Kidney (tissue), 14 donors: ENCODE results near the gene E2F4. TPM values are rescaled to one million over a fixed set of nuclear protein-coding genes. Genes with fewer than 3 reads are reported as not detected.
A peak's percentile ranks its signal among the peaks of the same experiment; 100 is the strongest.

ENCODE experiments used
- DNase-seq, 5 donors: peaks; one replicate each; pipeline ENCODE4 v3.0.0-alpha.2; 2013 to 2020
- FAIRE-seq: peaks from 2 replicates; lab custom pipeline; 2012; peaks lifted over from hg19 to GRCh38; lab: Jason Lieb, UNC
- H3K27ac ChIP-seq, 2 donors: one replicate each; pipeline ENCODE4 v1.7.0; 2013; ENCODE audit warnings: low read depth in 2 of 2, low read length in 2 of 2, inconsistent platforms in 1 of 2
- H3K27me3 ChIP-seq: one replicate; pipeline ENCODE4 v1.7.1; 2013; ENCODE audit warnings: low read length, inconsistent platforms; ENCODE audit not compliant: control insufficient read depth, insufficient read depth
- H3K36me3 ChIP-seq, 3 donors: one replicate each; pipeline versions ENCODE4 v1.7.0 to v1.7.1; 2013; ENCODE audit warnings: low read length in 3 of 3, control low read depth in 1 of 3, inconsistent platforms in 1 of 3; ENCODE audit not compliant: insufficient read depth in 3 of 3, control insufficient read depth in 2 of 3
- H3K4me1 ChIP-seq, 3 donors: one replicate each; pipeline versions ENCODE4 v1.7.0 to v1.7.1; 2013; ENCODE audit warnings: low read length in 3 of 3, inconsistent platforms in 1 of 3, low read depth in 1 of 3; ENCODE audit not compliant: control insufficient read depth in 2 of 3, insufficient read depth in 2 of 3
- H3K4me3 ChIP-seq, 3 donors: one replicate each; pipeline versions ENCODE4 v1.7.0 to v1.8.1; 2013; ENCODE audit warnings: low read length in 3 of 3, control low read depth in 1 of 3, inconsistent platforms in 1 of 3
- H3K9ac ChIP-seq, 3 donors: one replicate each; pipeline versions ENCODE4 v1.7.0 to v1.7.1; 2013; ENCODE audit warnings: low read length in 3 of 3, control low read depth in 1 of 3, inconsistent platforms in 1 of 3
- H3K9me3 ChIP-seq, 3 donors: one replicate each; pipeline versions ENCODE4 v1.7.0 to v1.7.1; 2013; ENCODE audit warnings: low read length in 3 of 3, control low read depth in 1 of 3, inconsistent platforms in 1 of 3; ENCODE audit not compliant: control insufficient read depth in 2 of 3, insufficient read depth in 1 of 3
- intact Hi-C: fragments of 100-400 bp; cut with DNase I; formaldehyde crosslinking; loops from one replicate; pipeline ENCODE4 v1.11.1; 2022
- polyA plus RNA-seq: library from polyadenylated mRNA; stranded (reverse); fragments of 350-450 nt; fragmentation: Illumina TruSeq; extraction: RNeasy Lipid Tissue Mini Kit (QIAGEN cat#74804); gene quantifications from one replicate; pipeline ENCODE4 v1.2.3, GENCODE V29; 2014; ENCODE audit warnings: low read depth, low replicate concordance; ENCODE audit not compliant: insufficient read depth
- total RNA-seq: library from RNA; stranded (reverse); fragmentation: NEBNext Ultra II Directional; extraction: Animal tissue kit (Norgen Biotek cat#: 25700); gene quantifications from one replicate; pipeline ENCODE4 v1.2.1, GENCODE V29; 2021
- TF ChIP-seq, protein P1 (sequence below): IDR thresholded peaks from 3 replicates; pipeline ENCODE4 v1.5.1; 2012; ENCODE audit warnings: mild to moderate bottlenecking, moderate library complexity, borderline replicate concordance; ENCODE audit not compliant: insufficient read depth; ENCODE audit errors: extremely low read depth
- donor health status: control.
- donor health status: control.
- donor health status: control.
- donor health status: control.
- donor health status: control.
- donor health status: DM: yes; HTN: yes; CAD: no.
- donor health status: Normal renal cell carcinoma (clear cell type).

Gene E2F4
- total and polyA plus RNA-seq, 2 donors from 2014 or later = 39.1 to 54.4 TPM

DNA sequence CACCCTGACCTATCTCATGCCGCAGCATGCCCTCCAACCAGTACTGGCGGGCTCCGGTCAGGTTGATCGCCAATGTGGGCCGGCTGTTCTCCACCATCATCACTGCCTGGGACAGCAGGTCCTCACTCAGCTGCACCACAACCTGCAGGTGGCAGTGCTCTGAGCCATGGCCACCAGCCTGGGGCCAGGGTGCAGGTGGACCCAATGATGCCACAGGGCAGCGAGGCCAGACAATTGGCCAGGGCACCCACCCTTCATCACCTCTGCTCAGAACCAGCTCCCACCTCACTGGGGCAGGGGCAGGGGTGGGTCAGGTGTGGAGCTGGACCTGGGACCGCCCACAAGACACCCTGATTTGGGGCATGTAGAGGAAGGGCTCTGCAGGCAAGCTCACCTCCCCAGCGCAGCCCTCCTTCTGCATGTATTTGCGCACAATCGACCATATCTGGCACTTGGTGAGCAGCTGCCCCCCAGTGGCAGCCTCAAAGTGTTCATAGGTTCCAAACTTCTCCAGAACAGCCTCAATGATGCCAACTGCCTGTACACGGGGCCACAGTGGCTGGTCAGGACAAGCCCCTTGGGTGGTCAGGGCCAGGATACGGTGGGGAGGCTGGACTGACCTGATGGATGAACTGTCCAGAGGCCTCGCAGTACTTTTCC lies 12.4 kb upstream of the E2F4 start:
- intact Hi-C loops = no loop called here
- FAIRE-seq = no peak
- no peak for DNase-seq
- TF ChIP-seq, protein P1, sequence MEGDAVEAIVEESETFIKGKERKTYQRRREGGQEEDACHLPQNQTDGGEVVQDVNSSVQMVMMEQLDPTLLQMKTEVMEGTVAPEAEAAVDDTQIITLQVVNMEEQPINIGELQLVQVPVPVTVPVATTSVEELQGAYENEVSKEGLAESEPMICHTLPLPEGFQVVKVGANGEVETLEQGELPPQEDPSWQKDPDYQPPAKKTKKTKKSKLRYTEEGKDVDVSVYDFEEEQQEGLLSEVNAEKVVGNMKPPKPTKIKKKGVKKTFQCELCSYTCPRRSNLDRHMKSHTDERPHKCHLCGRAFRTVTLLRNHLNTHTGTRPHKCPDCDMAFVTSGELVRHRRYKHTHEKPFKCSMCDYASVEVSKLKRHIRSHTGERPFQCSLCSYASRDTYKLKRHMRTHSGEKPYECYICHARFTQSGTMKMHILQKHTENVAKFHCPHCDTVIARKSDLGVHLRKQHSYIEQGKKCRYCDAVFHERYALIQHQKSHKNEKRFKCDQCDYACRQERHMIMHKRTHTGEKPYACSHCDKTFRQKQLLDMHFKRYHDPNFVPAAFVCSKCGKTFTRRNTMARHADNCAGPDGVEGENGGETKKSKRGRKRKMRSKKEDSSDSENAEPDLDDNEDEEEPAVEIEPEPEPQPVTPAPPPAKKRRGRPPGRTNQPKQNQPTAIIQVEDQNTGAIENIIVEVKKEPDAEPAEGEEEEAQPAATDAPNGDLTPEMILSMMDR = no peak
- H3K9me3 ChIP-seq = no peaks in the 10 kb centered on the region
- peaks cover 0 to 28% (median 9%) of the 10 kb centered on the region in 3 donors for H3K4me1 ChIP-seq
- H3K27me3 ChIP-seq = peaks cover 9% of the 10 kb centered on the region
- H3K9ac ChIP-seq = no peak overlapping the region
- H3K36me3 ChIP-seq = no peaks in the 10 kb centered on the region
- no peak overlapping the region for H3K4me3 ChIP-seq
- no peak overlapping the region for H3K27ac ChIP-seq

DNA sequence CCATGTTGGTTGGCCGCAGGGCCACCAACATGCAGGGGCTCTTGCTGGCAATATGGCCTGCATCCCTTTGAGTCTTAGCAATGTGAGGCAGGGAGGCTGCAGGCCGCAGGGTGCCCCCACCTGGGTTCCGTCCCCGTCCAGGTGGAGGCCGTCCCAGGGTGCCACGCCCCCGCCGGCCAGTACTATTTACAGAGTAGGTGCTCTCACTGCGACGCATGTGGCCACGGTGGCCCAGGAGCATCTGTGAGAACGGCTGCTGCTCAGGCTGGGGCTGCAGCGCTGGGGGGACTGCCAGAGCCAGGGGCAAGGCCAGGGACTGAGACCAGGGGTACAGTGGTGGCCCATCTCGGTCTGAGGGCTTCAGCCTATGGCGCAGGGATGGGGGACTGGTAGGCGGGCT lies 11.8 kb upstream of the E2F4 start:
- FAIRE-seq (no peak), DNase-seq (no peak)
- TF ChIP-seq, protein P1 = no peak
- H3K27me3 ChIP-seq = peaks cover 3% of the 10 kb centered on the region
- intact Hi-C loops = no loop called here
- no peaks in the 10 kb centered on the region for H3K36me3 ChIP-seq
- no peaks in the 10 kb centered on the region for H3K9me3 ChIP-seq
- no peak overlapping the region for H3K4me3 ChIP-seq
- no peak overlapping the region for H3K9ac ChIP-seq
- peaks cover 0 to 31% (median 5%) of the 10 kb centered on the region in 3 donors for H3K4me1 ChIP-seq
- no peak overlapping the region for H3K27ac ChIP-seq

DNA sequence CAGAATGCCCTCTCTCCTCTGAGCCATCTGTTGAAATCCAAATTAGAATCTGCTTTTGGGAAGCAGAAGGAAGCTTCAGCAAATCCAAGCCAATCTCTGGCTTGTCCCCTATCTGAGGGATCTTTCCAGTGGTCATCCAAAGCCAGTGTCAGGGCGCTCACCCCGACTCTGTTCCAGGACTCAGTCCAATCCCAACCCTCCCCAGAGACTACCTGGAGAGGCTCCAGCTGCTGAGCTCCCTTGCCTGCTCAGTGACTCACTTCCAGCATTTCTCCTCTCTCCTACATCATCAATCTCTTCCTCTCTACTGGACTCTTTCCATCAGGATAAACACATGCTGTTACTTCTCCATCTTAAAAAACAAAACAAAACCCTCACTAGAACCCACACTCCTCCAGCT lies 10.6 kb upstream of the E2F4 start:
- Histone ChIP-seq H3K27me3 (no peaks in the 10 kb centered on the region), H3K4me1 (peaks cover 0 to 36% (median 9%) of the 10 kb centered on the region in 3 donors), H3K4me3 (no peak overlapping the region), H3K27ac (peak overlapping the region in 1 of 2 donors; percentile 58), H3K36me3 (no peaks in the 10 kb centered on the region), H3K9ac (no peak overlapping the region), H3K9me3 (no peaks in the 10 kb centered on the region)
- intact Hi-C loops = no loop called here
- TF ChIP-seq, protein P1 = no peak
- FAIRE-seq (no peak), DNase-seq (peak in 1 of 5 donors; percentile 90)
